ENCODE data around the gene THAP7. TPM values are rescaled to one million over a fixed set of nuclear protein-coding genes. Genes with fewer than 3 reads are reported as not detected.

The THAP7 gene
- total and polyA plus RNA-seq, 2 of the 13 experiments (the other 11 are each of a cell fraction or from before 2014, with no cell fraction given) = 13.0 to 25.5 TPM

DNA sequence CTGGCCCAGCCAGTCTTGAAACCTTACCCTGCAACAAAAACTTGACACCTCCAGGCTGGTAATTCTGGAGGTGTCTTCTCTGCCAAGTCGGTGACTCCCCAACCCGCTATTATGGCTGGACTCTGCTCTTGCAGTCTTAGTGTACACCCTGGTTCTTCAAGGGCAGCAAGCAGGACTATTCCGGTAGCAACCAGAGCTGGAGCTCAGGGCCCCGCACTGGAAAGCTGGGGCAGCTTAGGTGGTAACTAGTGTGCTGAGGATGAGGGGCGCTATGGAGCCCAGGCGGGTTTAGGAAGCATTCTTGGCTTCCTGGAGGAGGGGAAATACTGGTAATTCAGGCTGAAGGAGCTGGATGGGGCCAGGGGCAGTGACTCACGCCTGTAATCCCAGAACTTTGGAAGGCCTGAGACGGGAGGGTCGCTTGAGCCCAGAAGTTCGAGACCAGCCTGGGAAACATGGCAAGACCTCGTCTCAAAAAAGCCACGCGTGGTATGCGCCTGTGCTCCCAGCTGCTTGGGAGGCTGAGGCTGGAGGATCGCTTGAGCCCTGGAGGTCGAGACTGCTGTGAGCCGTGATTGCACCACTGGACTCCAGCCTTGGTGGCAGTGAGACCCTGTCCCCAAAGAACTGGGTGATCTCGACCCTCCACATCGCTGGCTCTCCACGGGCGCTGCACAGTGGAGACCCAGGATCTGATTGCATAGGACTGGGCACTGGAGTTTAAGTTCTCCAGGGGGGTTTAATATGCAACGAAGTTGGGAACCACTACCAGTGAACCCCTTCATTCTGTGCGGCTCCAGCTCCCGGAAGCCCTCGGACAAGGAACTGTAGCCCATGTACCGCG, 45.4 kb downstream of the THAP7 start:
- H2AFZ ChIP-seq (ENCODE audit: low read length) = no peak overlapping the region
- DNase-seq (ENCODE audit: low spot score) (peak; percentile 53), FAIRE-seq (peak; percentile 39), ATAC-seq (peak; percentile 50)
- peak overlapping the region; percentile 85 for H3K9ac ChIP-seq (ENCODE audit: insufficient read depth, low read depth, low read length)
- no TSS peak for BruUV-seq (replicated peaks)
- intact Hi-C loops (cut with micrococcal nuclease; ENCODE audit: unreplicated experiment) = loop anchor here (10.0 kb wide), 1 partner anchor 182 kb away; the partner anchor contains the start of gene SERPIND1
- no peaks in the 10 kb centered on the region for H3K9me3 ChIP-seq (ENCODE audit: low read length)
- WGBS (ENCODE audit: low lambda C conversion rate) = 1% methylated on average over 13 of the region's 27 CpGs
- no peaks in the 10 kb centered on the region; a peak in 1 of 5 replicates for H3K27me3 ChIP-seq (ENCODE audit: control insufficient read depth in 1 of 2, insufficient read depth in 2 of 2, low read length in 2 of 2)
- peaks cover 55% of the 10 kb centered on the region for H3K79me2 ChIP-seq (ENCODE audit: insufficient read depth, low read length)
- H3K27ac ChIP-seq (ENCODE audit: extremely low read length, insufficient read depth, low read length) = peak overlapping the region; percentile 56
- H3K4me3 ChIP-seq (replicated peaks in 1 of 3; ENCODE audit: insufficient read depth in 1 of 3, low read depth in 2 of 3, low read length in 3 of 3) = peak overlapping the region; percentile 87 to 97 (median 95)
- ChIA-PET CTCF (ENCODE audit: low intra/inter-chr PET ratio, low total read pairs) (no interaction called here), POLR2A (interaction anchor here (1.0 to 3.8 kb wide), 9 partner anchors 25 to 685 kb away, joined by 3 to 45 read pairs (median 5); partner anchors contain the start of genes CRKL, LZTR1, SDF2L1 and SERPIND1)
- peaks cover 0 to 1% of the 10 kb centered on the region in 2 experiments; a peak in 1 of 5 replicates for H3K36me3 ChIP-seq (replicated peaks in 1 of 2; ENCODE audit: control insufficient read depth in 1 of 2, insufficient read depth in 2 of 2, low read length in 2 of 2)
- no peaks in the 10 kb centered on the region for H4K20me1 ChIP-seq (ENCODE audit: insufficient read depth, low read length)
- H3K4me2 ChIP-seq (ENCODE audit: low read depth, low read length) = peak overlapping the region; percentile 94
- peaks cover 62% of the 10 kb centered on the region for H3K4me1 ChIP-seq (ENCODE audit: insufficient read depth, low read length)
- in situ Hi-C loops (cut with HindIII; ENCODE audit: extremely low pct_ligation_motif_present, low pct_unique_long_range_greater_than_20kb) = no loop called here
- TF ChIP-seq, protein P1, sequence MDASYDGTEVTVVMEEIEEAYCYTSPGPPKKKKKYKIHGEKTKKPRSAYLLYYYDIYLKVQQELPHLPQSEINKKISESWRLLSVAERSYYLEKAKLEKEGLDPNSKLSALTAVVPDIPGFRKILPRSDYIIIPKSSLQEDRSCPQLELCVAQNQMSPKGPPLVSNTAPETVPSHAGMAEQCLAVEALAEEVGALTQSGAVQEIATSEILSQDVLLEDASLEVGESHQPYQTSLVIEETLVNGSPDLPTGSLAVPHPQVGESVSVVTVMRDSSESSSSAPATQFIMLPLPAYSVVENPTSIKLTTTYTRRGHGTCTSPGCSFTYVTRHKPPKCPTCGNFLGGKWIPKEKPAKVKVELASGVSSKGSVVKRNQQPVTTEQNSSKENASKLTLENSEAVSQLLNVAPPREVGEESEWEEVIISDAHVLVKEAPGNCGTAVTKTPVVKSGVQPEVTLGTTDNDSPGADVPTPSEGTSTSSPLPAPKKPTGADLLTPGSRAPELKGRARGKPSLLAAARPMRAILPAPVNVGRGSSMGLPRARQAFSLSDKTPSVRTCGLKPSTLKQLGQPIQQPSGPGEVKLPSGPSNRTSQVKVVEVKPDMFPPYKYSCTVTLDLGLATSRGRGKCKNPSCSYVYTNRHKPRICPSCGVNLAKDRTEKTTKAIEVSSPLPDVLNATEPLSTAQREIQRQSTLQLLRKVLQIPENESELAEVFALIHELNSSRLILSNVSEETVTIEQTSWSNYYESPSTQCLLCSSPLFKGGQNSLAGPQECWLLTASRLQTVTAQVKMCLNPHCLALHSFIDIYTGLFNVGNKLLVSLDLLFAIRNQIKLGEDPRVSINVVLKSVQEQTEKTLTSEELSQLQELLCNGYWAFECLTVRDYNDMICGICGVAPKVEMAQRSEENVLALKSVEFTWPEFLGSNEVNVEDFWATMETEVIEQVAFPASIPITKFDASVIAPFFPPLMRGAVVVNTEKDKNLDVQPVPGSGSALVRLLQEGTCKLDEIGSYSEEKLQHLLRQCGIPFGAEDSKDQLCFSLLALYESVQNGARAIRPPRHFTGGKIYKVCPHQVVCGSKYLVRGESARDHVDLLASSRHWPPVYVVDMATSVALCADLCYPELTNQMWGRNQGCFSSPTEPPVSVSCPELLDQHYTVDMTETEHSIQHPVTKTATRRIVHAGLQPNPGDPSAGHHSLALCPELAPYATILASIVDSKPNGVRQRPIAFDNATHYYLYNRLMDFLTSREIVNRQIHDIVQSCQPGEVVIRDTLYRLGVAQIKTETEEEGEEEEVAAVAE (CRISPR knock-in tag; IDR thresholded peaks at IDR 0.05; ENCODE audit: borderline replicate concordance) = no peak
- TF ChIP-seq, protein P2, sequence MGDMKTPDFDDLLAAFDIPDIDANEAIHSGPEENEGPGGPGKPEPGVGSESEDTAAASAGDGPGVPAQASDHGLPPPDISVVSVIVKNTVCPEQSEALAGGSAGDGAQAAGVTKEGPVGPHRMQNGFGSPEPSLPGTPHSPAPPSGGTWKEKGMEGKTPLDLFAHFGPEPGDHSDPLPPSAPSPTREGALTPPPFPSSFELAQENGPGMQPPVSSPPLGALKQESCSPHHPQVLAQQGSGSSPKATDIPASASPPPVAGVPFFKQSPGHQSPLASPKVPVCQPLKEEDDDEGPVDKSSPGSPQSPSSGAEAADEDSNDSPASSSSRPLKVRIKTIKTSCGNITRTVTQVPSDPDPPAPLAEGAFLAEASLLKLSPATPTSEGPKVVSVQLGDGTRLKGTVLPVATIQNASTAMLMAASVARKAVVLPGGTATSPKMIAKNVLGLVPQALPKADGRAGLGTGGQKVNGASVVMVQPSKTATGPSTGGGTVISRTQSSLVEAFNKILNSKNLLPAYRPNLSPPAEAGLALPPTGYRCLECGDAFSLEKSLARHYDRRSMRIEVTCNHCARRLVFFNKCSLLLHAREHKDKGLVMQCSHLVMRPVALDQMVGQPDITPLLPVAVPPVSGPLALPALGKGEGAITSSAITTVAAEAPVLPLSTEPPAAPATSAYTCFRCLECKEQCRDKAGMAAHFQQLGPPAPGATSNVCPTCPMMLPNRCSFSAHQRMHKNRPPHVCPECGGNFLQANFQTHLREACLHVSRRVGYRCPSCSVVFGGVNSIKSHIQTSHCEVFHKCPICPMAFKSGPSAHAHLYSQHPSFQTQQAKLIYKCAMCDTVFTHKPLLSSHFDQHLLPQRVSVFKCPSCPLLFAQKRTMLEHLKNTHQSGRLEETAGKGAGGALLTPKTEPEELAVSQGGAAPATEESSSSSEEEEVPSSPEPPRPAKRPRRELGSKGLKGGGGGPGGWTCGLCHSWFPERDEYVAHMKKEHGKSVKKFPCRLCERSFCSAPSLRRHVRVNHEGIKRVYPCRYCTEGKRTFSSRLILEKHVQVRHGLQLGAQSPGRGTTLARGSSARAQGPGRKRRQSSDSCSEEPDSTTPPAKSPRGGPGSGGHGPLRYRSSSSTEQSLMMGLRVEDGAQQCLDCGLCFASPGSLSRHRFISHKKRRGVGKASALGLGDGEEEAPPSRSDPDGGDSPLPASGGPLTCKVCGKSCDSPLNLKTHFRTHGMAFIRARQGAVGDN (CRISPR knock-in tag; IDR thresholded peaks at IDR 0.05) = peak; percentile 56
- TF ChIP-seq ETV6 (CRISPR knock-in tag; conservative IDR thresholded peaks at IDR 0.05) = no peak
- peak; percentile 37 for TF ChIP-seq TEAD3 (CRISPR knock-in tag; optimal IDR thresholded peaks at IDR 0.05; ENCODE audit: borderline replicate concordance)
- no peak for TF ChIP-seq PLRG1 (conservative IDR thresholded peaks at IDR 0.05)
- TF ChIP-seq ZBTB7A (CRISPR knock-in tag; IDR thresholded peaks at IDR 0.05) = peak; percentile 35; the same call in 1 of the 2 replicates
- no peak for TF ChIP-seq MAZ (IDR thresholded peaks at IDR 0.05; ENCODE audit: borderline replicate concordance, low read depth, low read length)
- TF ChIP-seq MAZ (CRISPR knock-in tag; IDR thresholded peaks at IDR 0.05; ENCODE audit: low read depth) = 0 out of 2 replicates have a peak, but pooled peaks have one; percentile 24
- TF ChIP-seq, protein P3, sequence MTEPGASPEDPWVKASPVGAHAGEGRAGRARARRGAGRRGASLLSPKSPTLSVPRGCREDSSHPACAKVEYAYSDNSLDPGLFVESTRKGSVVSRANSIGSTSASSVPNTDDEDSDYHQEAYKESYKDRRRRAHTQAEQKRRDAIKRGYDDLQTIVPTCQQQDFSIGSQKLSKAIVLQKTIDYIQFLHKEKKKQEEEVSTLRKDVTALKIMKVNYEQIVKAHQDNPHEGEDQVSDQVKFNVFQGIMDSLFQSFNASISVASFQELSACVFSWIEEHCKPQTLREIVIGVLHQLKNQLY (CRISPR knock-in tag; IDR thresholded peaks at IDR 0.05) = no peak
- 0 out of 2 replicates have a peak, but pooled peaks have one; percentile 40 for TF ChIP-seq ZNF256 (CRISPR knock-in tag; conservative IDR thresholded peaks at IDR 0.05)
- no peak for TF ChIP-seq HNRNPH1 (optimal IDR thresholded peaks at IDR 0.05; ENCODE audit: low read depth, low read length)
- TF ChIP-seq SALL1 (CRISPR knock-in tag; IDR thresholded peaks at IDR 0.05) = peak; percentile 52
